NB4 (cell line): ENCODE data around the gene FZD10.
A peak's percentile ranks its signal among the peaks of the same experiment; 100 is the strongest.

Source experiments
- DNase-seq: peaks from one replicate; pipeline ENCODE4 v3.0.0; 2010; ENCODE audit warnings: low read depth
- H3K4me3 ChIP-seq: one replicate; pipeline ENCODE4 v1.5.1; 2011; ENCODE audit warnings: mild to moderate bottlenecking, low read depth, low read length, moderate library complexity
- MYC ChIP-seq: IDR thresholded peaks from 2 replicates; pipeline ENCODE4 v1.6.1; 2011; ENCODE audit warnings: low read depth, low read length
- POLR2A ChIP-seq: IDR thresholded peaks from 2 replicates; pipeline ENCODE4 v1.6.1; 2011; ENCODE audit warnings: mild to moderate bottlenecking; ENCODE audit not compliant: insufficient read length; ENCODE audit errors: extremely low read depth
- TF ChIP-seq, protein P1 (sequence below): IDR thresholded peaks from 2 replicates; pipeline ENCODE4 v1.6.1; 2011; ENCODE audit warnings: low read depth, low read length
- TF ChIP-seq, protein P2 (sequence below): IDR thresholded peaks from one replicate; pipeline ENCODE4 v1.5.1; 2012; ENCODE audit warnings: low read depth, low read length

FZD10 gene

DNA sequence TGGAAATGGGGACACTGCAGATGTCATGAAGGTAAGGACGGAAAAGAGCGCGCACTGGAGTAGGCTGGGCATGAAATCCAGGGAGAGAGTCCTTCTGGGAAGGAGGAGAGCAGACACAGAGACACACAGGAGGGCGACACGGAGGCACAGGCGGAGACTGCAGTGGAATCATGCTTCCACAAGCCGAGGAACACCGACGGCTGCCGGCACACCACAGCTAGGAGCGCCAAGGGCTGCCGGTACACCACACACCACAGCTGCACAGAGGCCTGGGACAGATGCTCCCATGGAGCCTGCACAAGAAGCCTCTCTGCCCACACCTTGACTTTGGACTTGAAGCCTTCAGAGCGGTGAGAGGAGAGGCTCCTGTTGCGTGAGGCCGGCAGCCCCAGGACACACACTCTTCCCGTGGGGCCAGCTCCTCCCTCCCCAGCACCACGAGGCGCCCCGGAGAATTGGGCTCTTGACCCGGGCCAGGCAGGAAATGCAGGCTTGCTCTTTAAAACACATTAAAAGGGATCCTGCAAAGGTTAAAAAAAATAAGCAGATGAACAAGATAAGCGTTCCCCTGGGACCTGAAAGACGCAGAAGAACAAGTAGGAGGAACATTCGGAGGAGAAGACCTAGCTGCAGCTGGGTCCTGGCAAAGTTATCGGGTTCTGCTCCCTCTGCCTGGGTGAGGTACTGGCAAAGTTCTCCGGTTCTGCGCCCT is 28.3 kb upstream of the FZD10 start:
- TF ChIP-seq POLR2A, result no peak
- TF ChIP-seq MYC, result no peak
- TF ChIP-seq, protein P1, sequence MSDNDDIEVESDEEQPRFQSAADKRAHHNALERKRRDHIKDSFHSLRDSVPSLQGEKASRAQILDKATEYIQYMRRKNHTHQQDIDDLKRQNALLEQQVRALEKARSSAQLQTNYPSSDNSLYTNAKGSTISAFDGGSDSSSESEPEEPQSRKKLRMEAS, result no peak
- TF ChIP-seq, protein P2, sequence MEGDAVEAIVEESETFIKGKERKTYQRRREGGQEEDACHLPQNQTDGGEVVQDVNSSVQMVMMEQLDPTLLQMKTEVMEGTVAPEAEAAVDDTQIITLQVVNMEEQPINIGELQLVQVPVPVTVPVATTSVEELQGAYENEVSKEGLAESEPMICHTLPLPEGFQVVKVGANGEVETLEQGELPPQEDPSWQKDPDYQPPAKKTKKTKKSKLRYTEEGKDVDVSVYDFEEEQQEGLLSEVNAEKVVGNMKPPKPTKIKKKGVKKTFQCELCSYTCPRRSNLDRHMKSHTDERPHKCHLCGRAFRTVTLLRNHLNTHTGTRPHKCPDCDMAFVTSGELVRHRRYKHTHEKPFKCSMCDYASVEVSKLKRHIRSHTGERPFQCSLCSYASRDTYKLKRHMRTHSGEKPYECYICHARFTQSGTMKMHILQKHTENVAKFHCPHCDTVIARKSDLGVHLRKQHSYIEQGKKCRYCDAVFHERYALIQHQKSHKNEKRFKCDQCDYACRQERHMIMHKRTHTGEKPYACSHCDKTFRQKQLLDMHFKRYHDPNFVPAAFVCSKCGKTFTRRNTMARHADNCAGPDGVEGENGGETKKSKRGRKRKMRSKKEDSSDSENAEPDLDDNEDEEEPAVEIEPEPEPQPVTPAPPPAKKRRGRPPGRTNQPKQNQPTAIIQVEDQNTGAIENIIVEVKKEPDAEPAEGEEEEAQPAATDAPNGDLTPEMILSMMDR, result no peak
- no peak overlapping the region for H3K4me3 ChIP-seq
- peak; percentile 21 for DNase-seq

DNA sequence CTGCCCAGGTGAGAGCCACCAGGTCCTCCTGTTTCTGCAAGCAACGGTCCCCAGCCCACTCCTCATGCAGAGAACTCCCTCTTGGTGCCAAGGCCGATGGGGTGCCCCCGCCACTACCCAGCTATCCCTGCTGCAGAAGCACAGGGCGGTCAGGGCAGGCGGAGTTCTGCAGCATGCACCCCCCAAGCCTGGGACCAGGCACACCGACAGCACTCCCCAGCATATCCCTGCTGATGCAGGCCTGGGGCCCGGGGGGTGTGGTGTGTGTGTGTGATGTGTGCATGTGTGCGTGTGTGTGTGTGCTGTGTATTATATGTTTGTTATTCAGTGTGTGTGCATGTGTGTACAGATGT is 27.7 kb upstream of the FZD10 start:
- DNase-seq, result no peak
- TF ChIP-seq, protein P2, result no peak
- TF ChIP-seq MYC (no peak), POLR2A (no peak)
- TF ChIP-seq, protein P1, result no peak
- no peak overlapping the region for H3K4me3 ChIP-seq

DNA sequence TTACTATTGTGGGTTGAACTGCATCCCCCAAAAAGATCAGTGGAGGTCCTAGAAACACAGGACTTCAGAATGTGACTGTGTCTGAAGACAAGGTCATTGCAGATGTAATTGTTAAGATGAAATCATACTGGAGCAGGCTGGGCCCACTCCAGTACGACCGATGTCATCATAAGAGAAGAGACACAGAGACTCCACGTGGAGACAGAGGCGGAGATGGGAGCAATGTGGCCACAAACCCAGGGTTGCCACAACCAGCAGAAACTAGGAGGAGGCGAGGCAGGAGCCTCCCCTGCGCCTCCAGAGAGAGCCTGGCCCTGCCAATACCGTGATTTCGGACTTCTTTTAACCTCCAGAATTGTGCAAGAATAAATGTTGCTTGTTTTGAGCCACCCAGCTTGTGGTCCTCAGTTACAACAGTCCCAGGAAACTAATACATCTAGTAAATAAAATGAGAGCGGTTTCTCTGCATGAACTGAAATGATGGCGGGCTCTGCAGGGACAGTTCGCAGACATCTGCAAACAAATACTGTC is 25.7 kb upstream of the FZD10 start:
- TF ChIP-seq MYC (no peak), POLR2A (no peak)
- TF ChIP-seq, protein P1, result no peak
- TF ChIP-seq, protein P2, result no peak
- no peak for DNase-seq
- no peak overlapping the region for H3K4me3 ChIP-seq

DNA sequence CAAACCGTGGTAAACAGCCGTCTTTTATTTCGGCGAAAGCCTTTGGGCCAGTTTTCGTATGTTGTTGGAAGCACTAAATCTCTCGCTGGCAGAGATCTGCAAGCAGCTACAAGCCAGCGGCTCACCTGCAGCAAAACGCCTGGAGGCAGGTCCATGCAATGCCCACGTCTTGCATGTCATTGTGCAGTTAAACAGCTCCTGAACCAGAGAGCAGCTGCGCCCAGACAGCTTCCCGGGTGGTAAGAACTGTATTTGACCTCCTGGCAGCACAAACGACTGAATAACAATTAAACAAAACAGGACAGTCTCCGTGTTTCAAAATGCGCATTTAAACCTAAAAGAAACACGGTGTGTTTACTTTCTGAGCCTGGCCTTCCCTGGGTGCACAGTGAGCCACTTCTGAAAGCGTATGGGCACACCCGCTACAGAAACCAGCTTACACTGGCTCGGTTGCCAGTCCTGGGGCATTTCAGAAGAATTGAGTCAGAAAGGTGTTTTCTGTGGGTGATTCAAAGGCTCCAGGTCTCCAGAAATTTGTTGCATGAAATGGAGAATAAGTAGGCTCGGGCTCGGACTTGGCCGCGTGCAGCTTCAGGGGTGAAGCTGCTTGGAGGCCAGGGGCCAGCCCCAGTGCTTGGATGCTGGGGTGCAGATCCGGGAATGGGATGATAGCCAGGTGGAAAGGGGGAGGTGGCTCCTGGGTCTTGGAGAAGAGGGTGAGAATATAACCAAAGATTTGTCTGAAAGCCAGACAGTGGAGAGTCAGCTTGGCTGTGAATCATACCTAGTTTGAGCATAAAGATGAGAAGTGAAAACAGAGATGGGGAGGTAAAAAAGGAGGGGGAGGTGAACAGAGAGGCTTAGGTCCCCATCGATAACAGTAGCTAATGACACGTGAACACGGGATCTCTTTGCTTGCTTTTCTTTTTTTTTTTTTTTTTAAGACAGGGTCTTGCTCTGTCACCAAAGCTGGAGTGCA is 24.9 kb upstream of the FZD10 start:
- DNase-seq, result no peak
- TF ChIP-seq, protein P1, result no peak
- no peak for TF ChIP-seq MYC
- TF ChIP-seq, protein P2, result no peak
- no peak for TF ChIP-seq POLR2A
- no peak overlapping the region for H3K4me3 ChIP-seq

DNA sequence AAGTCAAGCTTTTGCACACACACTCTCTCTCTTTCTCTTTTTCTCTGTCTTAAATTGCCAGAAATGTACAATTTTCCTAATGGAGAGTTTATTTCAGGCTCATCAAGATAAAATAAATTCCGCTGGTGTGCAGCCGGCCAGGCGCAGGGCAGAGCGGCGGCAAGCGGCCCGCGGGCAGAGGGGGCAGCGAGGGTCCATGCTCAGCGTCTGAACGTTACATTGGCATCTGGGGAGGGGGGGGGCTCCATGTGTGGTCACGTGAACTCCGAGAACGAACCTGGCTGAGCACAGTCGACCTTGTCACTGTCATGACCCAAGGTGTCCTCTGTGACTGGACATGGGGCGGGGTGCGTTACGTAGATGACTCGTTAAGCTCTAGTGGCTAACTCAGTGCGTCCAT is 23.8 kb upstream of the FZD10 start:
- DNase-seq, result no peak
- no peak overlapping the region for H3K4me3 ChIP-seq
- TF ChIP-seq POLR2A, result no peak
- TF ChIP-seq MYC, result no peak
- TF ChIP-seq, protein P1, result no peak
- TF ChIP-seq, protein P2, result no peak
